Measurements from ENCODE around the gene NLN.

The NLN gene

DNA sequence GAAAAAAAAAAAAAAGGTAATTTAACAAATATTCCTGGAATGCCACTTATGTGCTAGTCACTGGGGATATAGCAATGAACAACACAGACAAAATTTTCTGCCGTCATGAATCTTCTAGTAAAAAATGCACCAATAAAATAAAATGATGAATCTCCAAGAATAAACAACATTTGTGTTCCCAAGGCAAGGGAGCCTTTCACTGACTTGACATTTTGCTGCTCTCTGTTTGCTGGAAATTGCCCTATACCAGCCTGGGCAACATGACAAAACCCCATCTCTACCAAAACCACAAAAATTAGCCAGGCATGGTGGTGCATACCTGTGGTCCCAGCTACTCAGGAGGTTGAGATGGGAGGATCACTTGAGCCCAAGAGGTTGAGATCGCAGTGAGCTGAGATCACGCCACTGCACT lies 139.8 kb downstream of the NLN start:
- TF ChIP-seq, protein P1, sequence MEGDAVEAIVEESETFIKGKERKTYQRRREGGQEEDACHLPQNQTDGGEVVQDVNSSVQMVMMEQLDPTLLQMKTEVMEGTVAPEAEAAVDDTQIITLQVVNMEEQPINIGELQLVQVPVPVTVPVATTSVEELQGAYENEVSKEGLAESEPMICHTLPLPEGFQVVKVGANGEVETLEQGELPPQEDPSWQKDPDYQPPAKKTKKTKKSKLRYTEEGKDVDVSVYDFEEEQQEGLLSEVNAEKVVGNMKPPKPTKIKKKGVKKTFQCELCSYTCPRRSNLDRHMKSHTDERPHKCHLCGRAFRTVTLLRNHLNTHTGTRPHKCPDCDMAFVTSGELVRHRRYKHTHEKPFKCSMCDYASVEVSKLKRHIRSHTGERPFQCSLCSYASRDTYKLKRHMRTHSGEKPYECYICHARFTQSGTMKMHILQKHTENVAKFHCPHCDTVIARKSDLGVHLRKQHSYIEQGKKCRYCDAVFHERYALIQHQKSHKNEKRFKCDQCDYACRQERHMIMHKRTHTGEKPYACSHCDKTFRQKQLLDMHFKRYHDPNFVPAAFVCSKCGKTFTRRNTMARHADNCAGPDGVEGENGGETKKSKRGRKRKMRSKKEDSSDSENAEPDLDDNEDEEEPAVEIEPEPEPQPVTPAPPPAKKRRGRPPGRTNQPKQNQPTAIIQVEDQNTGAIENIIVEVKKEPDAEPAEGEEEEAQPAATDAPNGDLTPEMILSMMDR (IDR thresholded peaks at IDR 0.05; ENCODE audit: insufficient read depth, low read depth, low read length, missing control alignments): no peak
- peak; percentile 66 for DNase-seq (ENCODE audit: low read depth)
- H3K4me3 ChIP-seq (ENCODE audit: low read length): no peak overlapping the region

GRCh38 chr5:65862384-65862783 lies 140.4 kb downstream of the NLN start:
- H3K4me3 ChIP-seq (ENCODE audit: low read length): no peak overlapping the region
- TF ChIP-seq, protein P1 (IDR thresholded peaks at IDR 0.05; ENCODE audit: insufficient read depth, low read depth, low read length, missing control alignments): no peak
- no peak for DNase-seq (ENCODE audit: low read depth)

DNA sequence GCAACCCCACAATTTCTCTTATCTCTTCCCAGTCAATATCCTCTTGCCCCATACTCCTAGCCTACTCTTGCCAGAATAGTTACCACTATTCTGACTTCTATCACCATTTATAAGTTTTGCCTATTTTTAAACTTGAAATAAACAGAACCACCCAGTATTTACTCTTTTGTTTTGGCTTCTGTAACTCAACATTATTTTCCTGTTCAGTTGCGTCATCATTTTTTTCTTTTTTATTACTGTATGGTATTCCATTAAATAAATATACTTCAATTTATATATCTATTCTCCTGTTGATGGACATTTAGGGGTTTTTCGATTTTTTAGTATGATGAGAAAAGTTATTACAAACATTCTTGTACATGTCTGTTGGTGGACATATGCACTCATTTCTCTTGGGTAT lies 141.7 kb downstream of the NLN start:
- TF ChIP-seq, protein P1 (IDR thresholded peaks at IDR 0.05; ENCODE audit: insufficient read depth, low read depth, low read length, missing control alignments): no peak
- no peak overlapping the region for H3K4me3 ChIP-seq (ENCODE audit: low read length)
- no peak for DNase-seq (ENCODE audit: low read depth)

- no peak for DNase-seq (ENCODE audit: low read depth)
- TF ChIP-seq, protein P1 (IDR thresholded peaks at IDR 0.05; ENCODE audit: insufficient read depth, low read depth, low read length, missing control alignments): no peak
- H3K4me3 ChIP-seq (ENCODE audit: low read length): no peak overlapping the region
Observed at GRCh38 chr5:65866837-65867521, 145.0 kb downstream of the NLN start.

DNA sequence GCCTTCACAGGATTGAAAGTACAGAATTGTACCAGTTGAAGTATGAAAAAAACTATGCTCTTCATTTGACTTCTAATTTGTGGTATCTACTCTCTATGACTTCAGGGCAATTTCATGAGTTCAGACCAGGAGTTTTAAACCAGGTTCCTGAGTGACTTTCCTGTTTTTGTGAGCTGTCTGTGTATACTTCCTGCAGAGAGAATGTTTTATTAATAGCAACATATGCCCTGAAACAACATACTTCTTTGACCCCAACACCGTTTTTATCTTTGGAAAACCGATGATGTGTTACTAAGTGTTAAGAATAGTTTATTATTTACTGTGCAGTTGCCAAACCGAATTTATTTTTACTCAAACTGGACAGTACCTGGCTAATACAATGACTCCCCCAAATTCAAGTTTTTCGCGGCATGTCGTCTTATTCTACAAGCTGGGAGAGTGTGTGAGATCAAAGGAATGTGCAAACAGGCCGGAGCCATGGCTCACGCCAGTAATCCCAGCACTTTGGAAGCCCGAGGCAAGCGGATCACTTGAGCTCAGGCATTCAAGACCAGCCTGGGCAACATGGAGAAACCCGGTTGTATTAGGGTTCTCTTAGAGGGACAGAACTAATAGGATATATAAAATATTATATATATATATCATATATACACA lies 145.7 kb downstream of the NLN start:
- TF ChIP-seq, protein P1 (IDR thresholded peaks at IDR 0.05; ENCODE audit: insufficient read depth, low read depth, low read length, missing control alignments): no peak
- no peak overlapping the region for H3K4me3 ChIP-seq (ENCODE audit: low read length)
- peak; percentile 15 for DNase-seq (ENCODE audit: low read depth)

GRCh38 chr5:65868509-65868908 lies 146.5 kb downstream of the NLN start:
- no peak overlapping the region for H3K4me3 ChIP-seq (ENCODE audit: low read length)
- no peak for DNase-seq (ENCODE audit: low read depth)
- TF ChIP-seq, protein P1 (IDR thresholded peaks at IDR 0.05; ENCODE audit: insufficient read depth, low read depth, low read length, missing control alignments): no peak

Data from epithelial cell of esophagus (primary cell).